ENCODE measurements around the gene SMG6. TPM values are rescaled to one million over a fixed set of nuclear protein-coding genes. Genes with fewer than 3 reads are reported as not detected.

The SMG6 gene
- polyA plus RNA-seq, 1 of the 3 experiments (the other 2 are of a cell fraction), result 15.7 TPM

- no peak for TF ChIP-seq TCF12 (IDR thresholded peaks at IDR 0.05)
- no peak for TF ChIP-seq YY1 (IDR thresholded peaks at IDR 0.05; ENCODE audit: low read depth)
- no peak for TF ChIP-seq ELF1 (IDR thresholded peaks at IDR 0.05)
- no peak for TF ChIP-seq MAX (IDR thresholded peaks at IDR 0.05; ENCODE audit: low read depth)
- TF ChIP-seq EZH2phosphoT487 (IDR thresholded peaks at IDR 0.05; ENCODE audit: borderline replicate concordance, low read depth), result no peak
- no peak for TF ChIP-seq USF1 (IDR thresholded peaks at IDR 0.05; ENCODE audit: borderline replicate concordance, low read depth)
- no peak for TF ChIP-seq TEAD4 (IDR thresholded peaks at IDR 0.05; ENCODE audit: borderline replicate concordance, insufficient read depth)
- TF ChIP-seq NRF1 (IDR thresholded peaks at IDR 0.05; ENCODE audit: low read depth, low read length), result no peak
- no peak for TF ChIP-seq RXRA (IDR thresholded peaks at IDR 0.05; ENCODE audit: borderline replicate concordance, low read depth)
- TF ChIP-seq USF2 (IDR thresholded peaks at IDR 0.05; ENCODE audit: borderline replicate concordance, low read depth, low read length), result no peak
- no peak for TF ChIP-seq MXI1 (IDR thresholded peaks at IDR 0.05; ENCODE audit: low read depth, low read length)
- no peak for TF ChIP-seq JUND (IDR thresholded peaks at IDR 0.05)
- no peak for TF ChIP-seq FOXM1 (IDR thresholded peaks at IDR 0.05; ENCODE audit: low read depth)
- no peak for TF ChIP-seq PBX3 (IDR thresholded peaks at IDR 0.05)
- no peak for TF ChIP-seq ZBTB33 (IDR thresholded peaks at IDR 0.05; ENCODE audit: borderline replicate concordance, low read depth)
- no peak for TF ChIP-seq GABPA (IDR thresholded peaks at IDR 0.05; ENCODE audit: low read depth)
- no peak for TF ChIP-seq IRF3 (IDR thresholded peaks at IDR 0.05; ENCODE audit: low read depth, low read length)
- TF ChIP-seq CHD2 (IDR thresholded peaks at IDR 0.05; ENCODE audit: low read length, partially characterized antibody), result no peak
- no peak for TF ChIP-seq EP300 (IDR thresholded peaks at IDR 0.05; ENCODE audit: borderline replicate concordance in 1 of 2, low read depth in 1 of 2, low read length in 1 of 2)
- TF ChIP-seq REST (IDR thresholded peaks at IDR 0.05; ENCODE audit: low read depth, low read length), result no peak
- Histone ChIP-seq H3K36me3 (replicated peaks in 1 of 2; ENCODE audit: control insufficient read depth in 1 of 2, insufficient read depth in 2 of 2, low read length in 1 of 2) (peaks cover 12 to 25% of the 10 kb centered on the region in 2 experiments), H3K9me2 (no peaks in the 10 kb centered on the region), H3K27ac (ENCODE audit: low read depth in 2 of 2, low read length in 1 of 2) (peak overlapping the region; percentile 40 to 93), H3K4me1 (ENCODE audit: control insufficient read depth in 1 of 2, insufficient read depth in 2 of 2, low read depth in 1 of 2, low read length in 1 of 2) (peaks cover 8 to 29% of the 10 kb centered on the region in 2 experiments; a peak in 3 of 4 replicates), H3K9me3 (no peaks in the 10 kb centered on the region), H3K4me2 (peak overlapping the region; percentile 42; the same call in 1 of the 2 replicates), H3K27me3 (ENCODE audit: insufficient read depth) (no peaks in the 10 kb centered on the region), H3K79me2 (ENCODE audit: insufficient read depth) (peaks cover 15% of the 10 kb centered on the region; the same call in 1 of the 2 replicates), H3K9ac (no peak overlapping the region; the same call in 1 of the 2 replicates), H3K4me3 (ENCODE audit: low read depth in 2 of 2, low read length in 1 of 2) (no peak overlapping the region), H2AFZ (ENCODE audit: low read depth) (no peak overlapping the region), H4K20me1 (ENCODE audit: insufficient read depth) (no peaks in the 10 kb centered on the region), H3F3A (replicated peaks; ENCODE audit: insufficient read depth) (peaks cover 36% of the 10 kb centered on the region)
- ChIA-PET POLR2A (no interaction called here), CTCF (interaction anchor here (3.7 kb wide), 1 partner anchor 184 kb away, joined by 24 read pairs; the partner anchor contains the start of gene HIC1)
- WGBS (ENCODE audit: low lambda C conversion rate), result 94% methylated on average over 15 of the region's 15 CpGs
- DNase-seq, result no peak
Observed at GRCh38 chr17:2238432-2239169, 65.0 kb downstream of the SMG6 start.
